ENCODE data around the gene PARN.

The PARN gene

DNA sequence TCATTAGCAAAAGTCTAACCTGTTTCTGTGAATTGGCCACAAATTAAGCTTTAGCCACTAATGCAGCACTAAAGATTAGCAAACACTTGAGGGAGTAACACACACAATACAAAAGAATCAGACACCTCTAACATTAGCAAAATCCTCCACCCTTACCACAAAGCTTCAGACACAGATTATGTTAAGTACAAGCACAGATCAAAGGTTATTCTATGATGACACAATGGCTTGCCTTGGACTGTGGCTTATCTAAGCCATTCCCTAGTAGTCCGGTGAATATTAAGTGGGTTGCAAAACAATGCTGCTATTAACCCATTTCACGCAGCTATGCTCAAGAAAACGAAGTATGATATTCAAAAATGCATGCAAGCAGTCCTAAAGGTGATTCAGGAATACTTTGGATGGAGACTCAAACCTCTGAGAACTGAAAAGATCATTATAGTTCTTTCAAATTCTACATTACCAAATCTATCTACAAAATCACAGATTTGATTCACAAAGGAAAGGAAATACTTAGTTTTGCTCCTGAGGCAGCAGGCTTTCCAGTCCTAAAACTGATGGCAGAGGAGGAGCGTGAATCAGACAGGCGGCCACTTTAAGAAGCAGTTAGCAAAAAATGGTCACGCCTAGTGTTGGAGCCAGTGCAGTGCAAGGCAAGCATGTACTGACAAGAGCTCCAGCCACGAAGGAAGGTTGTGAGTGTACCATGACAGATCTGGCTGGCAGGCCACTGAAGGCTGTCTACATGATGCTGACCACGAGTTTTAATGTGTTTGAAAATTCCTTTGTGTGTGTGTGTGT is 67.2 kb downstream of the PARN start:
- peak; percentile 57 for DNase-seq (ENCODE audit: low read depth)
- TF ChIP-seq, protein P1, sequence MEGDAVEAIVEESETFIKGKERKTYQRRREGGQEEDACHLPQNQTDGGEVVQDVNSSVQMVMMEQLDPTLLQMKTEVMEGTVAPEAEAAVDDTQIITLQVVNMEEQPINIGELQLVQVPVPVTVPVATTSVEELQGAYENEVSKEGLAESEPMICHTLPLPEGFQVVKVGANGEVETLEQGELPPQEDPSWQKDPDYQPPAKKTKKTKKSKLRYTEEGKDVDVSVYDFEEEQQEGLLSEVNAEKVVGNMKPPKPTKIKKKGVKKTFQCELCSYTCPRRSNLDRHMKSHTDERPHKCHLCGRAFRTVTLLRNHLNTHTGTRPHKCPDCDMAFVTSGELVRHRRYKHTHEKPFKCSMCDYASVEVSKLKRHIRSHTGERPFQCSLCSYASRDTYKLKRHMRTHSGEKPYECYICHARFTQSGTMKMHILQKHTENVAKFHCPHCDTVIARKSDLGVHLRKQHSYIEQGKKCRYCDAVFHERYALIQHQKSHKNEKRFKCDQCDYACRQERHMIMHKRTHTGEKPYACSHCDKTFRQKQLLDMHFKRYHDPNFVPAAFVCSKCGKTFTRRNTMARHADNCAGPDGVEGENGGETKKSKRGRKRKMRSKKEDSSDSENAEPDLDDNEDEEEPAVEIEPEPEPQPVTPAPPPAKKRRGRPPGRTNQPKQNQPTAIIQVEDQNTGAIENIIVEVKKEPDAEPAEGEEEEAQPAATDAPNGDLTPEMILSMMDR (conservative IDR thresholded peaks at IDR 0.05; ENCODE audit: low read length): peak; percentile 41
- no peak overlapping the region for H3K4me3 ChIP-seq (ENCODE audit: low read length)

DNA sequence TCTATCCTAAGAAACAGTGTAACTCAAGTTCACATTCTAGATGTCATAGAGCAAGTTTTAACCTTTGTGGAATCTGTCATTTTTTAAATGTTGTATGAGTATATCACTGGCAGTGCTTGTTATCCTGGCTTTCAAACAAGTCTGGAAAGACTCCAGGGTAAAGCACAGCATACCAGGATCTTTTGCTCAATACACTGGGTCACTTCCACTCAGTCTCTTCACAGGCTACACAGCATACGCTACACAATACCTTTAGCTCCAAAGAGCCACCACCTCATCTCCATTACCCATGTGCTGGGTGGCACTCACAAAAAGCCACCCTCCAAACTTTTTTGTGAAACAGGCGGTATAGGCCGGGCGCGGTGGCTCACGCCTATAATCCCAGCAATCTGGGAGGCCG is 69.5 kb downstream of the PARN start:
- TF ChIP-seq, protein P1 (conservative IDR thresholded peaks at IDR 0.05; ENCODE audit: low read length): no peak
- no peak overlapping the region for H3K4me3 ChIP-seq (ENCODE audit: low read length)
- no peak for DNase-seq (ENCODE audit: low read depth)

DNA sequence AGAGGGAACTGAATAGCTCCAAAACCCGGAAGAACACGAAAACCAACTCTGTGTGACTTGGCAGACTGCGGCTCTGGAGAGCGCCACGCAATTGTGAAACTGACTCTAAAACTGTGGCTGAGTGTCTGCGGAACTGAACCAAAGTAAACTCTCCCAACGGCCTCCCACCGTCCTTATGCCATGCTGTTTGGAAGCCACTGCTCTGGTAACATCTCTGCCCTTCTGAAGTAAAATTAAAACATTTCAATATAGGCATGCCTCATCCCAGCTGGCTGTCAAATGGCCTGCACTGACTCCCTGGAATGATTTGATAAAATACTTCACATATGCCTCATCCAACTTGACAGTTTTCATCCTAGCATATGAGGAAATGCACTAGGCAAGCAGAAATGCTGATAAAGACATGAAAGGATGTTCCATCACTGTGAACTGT is 70.2 kb downstream of the PARN start:
- TF ChIP-seq, protein P1 (conservative IDR thresholded peaks at IDR 0.05; ENCODE audit: low read length): no peak
- H3K4me3 ChIP-seq (ENCODE audit: low read length): no peak overlapping the region
- DNase-seq (ENCODE audit: low read depth): no peak

DNA sequence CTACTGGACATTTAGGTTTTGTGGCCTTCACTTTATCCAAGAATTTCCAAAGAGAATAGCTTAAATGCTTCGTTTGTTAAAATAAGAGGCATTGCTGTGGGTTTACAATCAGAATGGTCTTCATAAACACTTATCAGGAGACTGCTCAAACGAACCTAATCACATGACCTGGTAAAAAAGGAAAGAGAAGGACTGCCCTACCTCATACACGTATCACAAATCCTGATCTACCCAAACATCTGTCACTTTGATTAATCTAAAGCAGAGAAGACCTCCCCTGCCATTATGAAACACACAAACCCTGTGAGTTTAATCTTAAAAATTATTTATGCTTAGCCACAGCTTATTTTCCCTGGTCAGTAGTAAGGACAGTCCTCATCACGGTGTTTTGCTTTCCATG is 76.6 kb downstream of the PARN start:
- no peak overlapping the region for H3K4me3 ChIP-seq (ENCODE audit: low read length)
- no peak for DNase-seq (ENCODE audit: low read depth)
- TF ChIP-seq, protein P1 (conservative IDR thresholded peaks at IDR 0.05; ENCODE audit: low read length): no peak

DNA sequence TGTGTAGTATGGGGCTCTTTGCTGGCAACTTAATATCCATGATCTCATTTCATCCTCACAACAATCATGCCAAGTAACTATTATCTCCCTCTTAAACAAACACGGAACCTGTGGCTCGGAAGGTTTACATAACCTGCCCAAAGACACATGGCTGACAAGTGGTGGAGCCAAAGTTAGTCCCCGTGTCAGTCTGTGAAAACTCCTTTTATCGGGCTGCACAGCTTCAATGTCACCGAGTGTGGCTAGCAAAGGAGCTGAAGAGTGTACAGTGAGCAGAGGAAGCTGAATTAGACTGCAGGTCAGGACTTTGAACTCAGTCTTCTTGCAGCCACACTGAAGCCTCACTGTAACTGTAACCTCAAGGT is 80.3 kb downstream of the PARN start:
- no peak for DNase-seq (ENCODE audit: low read depth)
- TF ChIP-seq, protein P1 (conservative IDR thresholded peaks at IDR 0.05; ENCODE audit: low read length): no peak
- no peak overlapping the region for H3K4me3 ChIP-seq (ENCODE audit: low read length)

DNA sequence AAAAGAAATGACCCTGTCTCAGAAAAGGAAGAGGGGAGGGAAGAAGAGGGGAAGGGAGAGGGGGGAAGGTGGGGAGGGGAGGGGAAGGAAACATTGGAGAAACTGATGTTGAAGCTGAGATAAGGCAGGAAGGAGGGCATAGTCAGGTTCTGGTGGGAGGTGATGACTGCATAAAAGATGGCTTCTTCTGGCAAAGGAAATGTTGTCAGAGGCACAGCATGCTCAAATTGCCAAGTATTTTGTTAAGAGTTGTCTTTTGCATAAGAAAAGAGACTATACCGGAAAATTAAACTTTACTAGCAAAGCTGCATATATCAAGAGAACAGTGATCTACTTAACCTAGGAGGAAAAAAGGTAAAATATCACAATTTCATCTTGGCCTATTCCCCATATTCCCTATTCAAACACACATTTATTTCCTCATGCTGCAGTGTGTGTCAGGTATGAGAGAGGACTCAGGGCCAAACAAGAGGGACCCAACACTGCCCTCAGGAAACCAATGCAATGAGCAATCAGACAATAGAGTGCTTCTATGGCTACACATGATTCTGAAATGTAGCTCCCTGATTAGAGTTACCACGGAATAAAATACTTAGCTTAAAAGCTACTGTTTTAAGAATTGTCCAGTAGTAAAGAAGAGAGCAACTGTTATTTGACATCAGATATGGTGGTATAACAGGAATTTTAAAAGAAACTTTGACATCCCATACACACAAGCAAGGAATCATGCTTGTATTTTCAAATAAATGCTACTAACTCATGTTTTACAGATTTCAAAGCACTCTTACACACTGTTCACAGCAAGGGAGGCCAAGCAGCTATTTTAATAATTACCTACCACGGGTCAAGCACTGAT is 80.9 kb downstream of the PARN start:
- TF ChIP-seq, protein P1 (conservative IDR thresholded peaks at IDR 0.05; ENCODE audit: low read length): no peak

More for the DNA sequence above, 80.9 kb downstream of the PARN start:
- DNase-seq (ENCODE audit: low read depth): no peak
- H3K4me3 ChIP-seq (ENCODE audit: low read length): no peak overlapping the region

Measured in AG10803 (cell line).